Type B pancreatic cell (in vitro differentiated cells): ENCODE measurements around the gene RPH3AL. TPM values are rescaled to one million over a fixed set of nuclear protein-coding genes. Genes with fewer than 3 reads are reported as not detected.

ENCODE experiments used
- DNase-seq: peaks from one replicate; pipeline ENCODE4 v3.0.0; 2021; ENCODE audit warnings: mixed read lengths; ENCODE audit not compliant: unreplicated experiment; ENCODE audit errors: extremely low spot score
- H3K27ac Mint-ChIP-seq: 2 replicates; pipeline ENCODE4 v1.8.0; 2021; ENCODE audit warnings: mild to moderate bottlenecking, mixed read lengths
- H3K27me3 Mint-ChIP-seq: 2 replicates; pipeline ENCODE4 v1.8.0; 2021; ENCODE audit warnings: mixed read lengths
- H3K36me3 Mint-ChIP-seq: 2 replicates; pipeline ENCODE4 v1.8.0; 2021; ENCODE audit warnings: mixed read lengths
- H3K4me1 Mint-ChIP-seq: one replicate; pipeline ENCODE4 v1.8.0; 2021; ENCODE audit warnings: mixed read lengths; ENCODE audit not compliant: unreplicated experiment
- H3K4me3 Mint-ChIP-seq: 2 replicates; pipeline ENCODE4 v1.8.0; 2021; ENCODE audit warnings: mild to moderate bottlenecking, mixed read lengths
- H3K9me3 Mint-ChIP-seq: 2 replicates; pipeline ENCODE4 v1.8.0; 2021; ENCODE audit warnings: mixed read lengths
- CTCF ChIP-seq: fragments of 200-600 bp; sonication (generic); conservative IDR thresholded peaks from 2 replicates; pipeline ENCODE4 v1.5.0; 2021; ENCODE audit warnings: antibody characterized with exemption, mild to moderate bottlenecking
- total RNA-seq: library from RNA; stranded (reverse); gene quantifications from 2 replicates; pipeline ENCODE4 v1.2.1, GENCODE V29; 2021; ENCODE audit warnings: low replicate concordance

The RPH3AL gene
- total RNA-seq, 1 donor from 2014 or later: 13.5 TPM

- Mint-ChIP-seq H3K4me1 (peaks cover 19% of the 10 kb centered on the region), H3K4me3 (no peak overlapping the region), H3K27ac (no peak overlapping the region), H3K36me3 (no peaks in the 10 kb centered on the region), H3K27me3 (peaks cover 3% of the 10 kb centered on the region), H3K9me3 (no peaks in the 10 kb centered on the region)
- TF ChIP-seq CTCF: no peak
- peak; percentile 64 for DNase-seq
These were observed 82.7 kb downstream of the RPH3AL start for GRCh38 chr17:269616-270514.

GRCh38 chr17:266701-267667, 85.6 kb downstream of the RPH3AL start:
- Mint-ChIP-seq H3K9me3 (peaks cover 5% of the 10 kb centered on the region), H3K36me3 (peaks cover 5% of the 10 kb centered on the region), H3K4me1 (peaks cover 19% of the 10 kb centered on the region), H3K27ac (no peak overlapping the region), H3K27me3 (peaks cover 3% of the 10 kb centered on the region), H3K4me3 (peak overlapping the region; percentile 5)
- peak; percentile 55 for DNase-seq
- no peak for TF ChIP-seq CTCF

GRCh38 chr17:266219-266618, 86.4 kb downstream of the RPH3AL start:
- H3K27ac Mint-ChIP-seq: no peak overlapping the region
- TF ChIP-seq CTCF: no peak
- H3K27me3 Mint-ChIP-seq: peaks cover 3% of the 10 kb centered on the region
- H3K4me1 Mint-ChIP-seq: peaks cover 19% of the 10 kb centered on the region
- H3K36me3 Mint-ChIP-seq: peaks cover 10% of the 10 kb centered on the region
- DNase-seq: peak; percentile 56
- peaks cover 5% of the 10 kb centered on the region for H3K9me3 Mint-ChIP-seq
- H3K4me3 Mint-ChIP-seq: no peak overlapping the region

- peaks cover 5% of the 10 kb centered on the region for H3K9me3 Mint-ChIP-seq
- H3K4me3 Mint-ChIP-seq: no peak overlapping the region
- peaks cover 10% of the 10 kb centered on the region for H3K36me3 Mint-ChIP-seq
- H3K4me1 Mint-ChIP-seq: peaks cover 19% of the 10 kb centered on the region
- peaks cover 3% of the 10 kb centered on the region for H3K27me3 Mint-ChIP-seq
- H3K27ac Mint-ChIP-seq: no peak overlapping the region
- no peak for TF ChIP-seq CTCF
- peak; percentile 48 for DNase-seq
These were observed 86.9 kb downstream of the RPH3AL start for GRCh38 chr17:265718-266117.

- H3K27ac Mint-ChIP-seq: no peak overlapping the region
- no peak overlapping the region for H3K4me3 Mint-ChIP-seq
- no peak for TF ChIP-seq CTCF
- H3K27me3 Mint-ChIP-seq: peaks cover 3% of the 10 kb centered on the region
- H3K36me3 Mint-ChIP-seq: peaks cover 10% of the 10 kb centered on the region
- H3K4me1 Mint-ChIP-seq: peaks cover 19% of the 10 kb centered on the region
- H3K9me3 Mint-ChIP-seq: peaks cover 5% of the 10 kb centered on the region
- peak; percentile 39 for DNase-seq
These were observed 88.8 kb downstream of the RPH3AL start for GRCh38 chr17:263773-264172.
